Peyer's patch (tissue), 4 donors: ENCODE results near the gene DENND2A.

ENCODE experiments used
- CTCF ChIP-seq, 6 experiments: fragments of 450-650 bp in 4 of 6; fragments of 200-600 bp in 2 of 6; sonication (generic) in 1 of 6; IDR thresholded peaks; one replicate each; pipeline ENCODE4 v1.5.1; 2017 to 2019; ENCODE audit warnings: antibody characterized with exemption in 6 of 6, mild to moderate bottlenecking in 3 of 6, moderate library complexity in 1 of 6
- POLR2A ChIP-seq, 2 donors: fragments of 450-650 bp; IDR thresholded peaks; one replicate each; pipeline ENCODE4 v1.5.1; 2017; ENCODE audit warnings: antibody characterized with exemption in 2 of 2, mild to moderate bottlenecking in 2 of 2, moderate library complexity in 2 of 2

GRCh38 chr7:140683657-140684056 is 43.0 kb upstream of the DENND2A start:
- TF ChIP-seq POLR2A (IDR thresholded peaks at IDR 0.05) (no peak), CTCF (IDR thresholded peaks at IDR 0.05) (no peak)
